AG10803 (cell line): ENCODE measurements around the gene EPX.
A peak's percentile ranks its signal among the peaks of the same experiment; 100 is the strongest.

Experiments
- DNase-seq: peaks from one replicate; pipeline ENCODE4 v3.0.0; 2010; ENCODE audit warnings: low read depth
- H3K4me3 ChIP-seq: 2 replicates; pipeline ENCODE4 v1.5.1; 2011; ENCODE audit warnings: mild to moderate bottlenecking, low read length, control low read depth
- TF ChIP-seq, protein P1 (sequence below): conservative IDR thresholded peaks from 2 replicates; pipeline ENCODE4 v1.5.1; 2011; ENCODE audit warnings: mild to moderate bottlenecking, low read length, control low read depth, inconsistent platforms

The EPX gene

GRCh38 chr17:58172369-58173071, 20.0 kb upstream of the EPX start:
- H3K4me3 ChIP-seq: no peak overlapping the region
- TF ChIP-seq, protein P1, sequence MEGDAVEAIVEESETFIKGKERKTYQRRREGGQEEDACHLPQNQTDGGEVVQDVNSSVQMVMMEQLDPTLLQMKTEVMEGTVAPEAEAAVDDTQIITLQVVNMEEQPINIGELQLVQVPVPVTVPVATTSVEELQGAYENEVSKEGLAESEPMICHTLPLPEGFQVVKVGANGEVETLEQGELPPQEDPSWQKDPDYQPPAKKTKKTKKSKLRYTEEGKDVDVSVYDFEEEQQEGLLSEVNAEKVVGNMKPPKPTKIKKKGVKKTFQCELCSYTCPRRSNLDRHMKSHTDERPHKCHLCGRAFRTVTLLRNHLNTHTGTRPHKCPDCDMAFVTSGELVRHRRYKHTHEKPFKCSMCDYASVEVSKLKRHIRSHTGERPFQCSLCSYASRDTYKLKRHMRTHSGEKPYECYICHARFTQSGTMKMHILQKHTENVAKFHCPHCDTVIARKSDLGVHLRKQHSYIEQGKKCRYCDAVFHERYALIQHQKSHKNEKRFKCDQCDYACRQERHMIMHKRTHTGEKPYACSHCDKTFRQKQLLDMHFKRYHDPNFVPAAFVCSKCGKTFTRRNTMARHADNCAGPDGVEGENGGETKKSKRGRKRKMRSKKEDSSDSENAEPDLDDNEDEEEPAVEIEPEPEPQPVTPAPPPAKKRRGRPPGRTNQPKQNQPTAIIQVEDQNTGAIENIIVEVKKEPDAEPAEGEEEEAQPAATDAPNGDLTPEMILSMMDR: peak; percentile 31; the same call in 1 of the 2 replicates
- DNase-seq: no peak

DNA sequence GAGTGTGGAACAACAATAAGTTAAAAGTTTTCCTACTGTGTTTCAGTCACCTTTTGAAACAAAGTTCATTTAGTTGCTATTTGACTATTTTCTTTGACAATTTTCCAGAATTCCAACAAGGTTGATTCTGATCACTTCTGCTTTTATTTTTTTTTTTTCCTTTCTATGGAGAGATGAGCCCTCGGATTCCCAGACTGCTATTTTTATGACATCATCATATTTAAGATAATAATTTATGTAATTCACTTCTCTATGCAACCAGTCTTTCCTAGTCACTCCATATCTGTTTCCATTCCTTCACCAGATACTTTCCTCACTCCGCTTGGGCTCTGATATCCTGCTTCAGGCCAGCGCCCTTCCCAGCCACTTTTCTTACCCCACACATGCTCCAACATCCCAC, 17.7 kb upstream of the EPX start:
- no peak for DNase-seq
- TF ChIP-seq, protein P1: no peak
- H3K4me3 ChIP-seq: no peak overlapping the region

DNA sequence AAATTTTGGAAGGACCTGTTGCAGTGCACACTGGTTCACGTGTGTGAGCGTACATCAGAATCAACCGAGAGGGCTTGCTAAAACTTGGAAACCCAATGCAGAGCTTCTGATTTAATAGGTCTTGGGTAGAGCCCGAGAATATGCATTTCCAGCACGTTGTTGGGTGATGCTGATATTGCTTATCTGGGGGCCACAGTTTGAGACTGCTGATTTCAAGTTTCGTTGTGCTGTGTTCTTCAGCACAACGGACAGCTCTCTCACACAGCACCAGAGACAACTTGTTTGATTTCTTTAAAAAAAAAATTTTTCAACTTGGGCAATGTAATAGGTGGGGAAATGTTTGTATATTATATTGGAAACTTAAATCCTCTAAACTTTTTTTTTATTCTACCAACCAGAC, 16.3 kb upstream of the EPX start:
- TF ChIP-seq, protein P1: no peak
- DNase-seq: peak; percentile 6

GRCh38 chr17:58181796-58182195, 10.7 kb upstream of the EPX start:
- TF ChIP-seq, protein P1: no peak
- DNase-seq: no peak
- H3K4me3 ChIP-seq: no peak overlapping the region

More for the DNA sequence above, 16.3 kb upstream of the EPX start:
- no peak overlapping the region for H3K4me3 ChIP-seq

DNA sequence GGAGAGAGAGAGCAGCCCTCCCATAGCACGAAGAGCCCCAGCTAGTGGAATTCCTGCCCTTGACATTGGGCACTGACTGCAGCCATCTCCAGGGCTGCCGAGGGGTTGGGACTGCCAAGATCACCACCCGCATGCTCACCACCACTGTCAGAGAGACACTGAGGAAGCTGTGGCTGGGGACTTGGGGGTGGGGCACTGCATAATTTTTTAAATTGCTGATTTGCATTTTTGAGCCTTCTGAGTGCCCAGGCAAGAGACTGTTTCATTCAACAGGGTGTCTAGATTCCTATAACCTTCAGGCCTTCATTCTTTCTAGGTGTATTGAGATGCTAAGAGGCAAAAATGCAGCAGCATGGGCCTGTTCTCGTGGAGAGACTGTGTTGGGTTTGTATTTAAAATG, 9.0 kb upstream of the EPX start:
- no peak overlapping the region for H3K4me3 ChIP-seq
- TF ChIP-seq, protein P1: no peak
- DNase-seq: no peak

- no peak overlapping the region for H3K4me3 ChIP-seq
- TF ChIP-seq, protein P1: no peak
- DNase-seq: peak; percentile 17
Measured at GRCh38 chr17:58184308-58184985, 8.1 kb upstream of the EPX start.
